Right cardiac atrium (tissue), 5 donors: ENCODE measurements around the gene PEAR1. TPM values are rescaled to one million over a fixed set of nuclear protein-coding genes. Genes with fewer than 3 reads are reported as not detected.

Experiments used
- ATAC-seq, 2 donors: fragments of 200-7000 bp; cut with Tn5 transposase; one replicate each; pipeline versions ENCODE4 v1.8.0 to v1.9.1; 2020; ENCODE audit warnings: moderate library complexity in 2 of 2, mild to moderate bottlenecking in 1 of 2
- DNase-seq, 3 donors: peaks; one replicate each; pipeline ENCODE4 v3.0.0-alpha.2; 2020
- H3K27ac ChIP-seq: one replicate; pipeline ENCODE4 v1.5.1; 2013; ENCODE audit warnings: mild to moderate bottlenecking, low read length, control low read depth, moderate library complexity
- H3K27me3 ChIP-seq: one replicate; pipeline ENCODE4 v1.6.1; 2013; ENCODE audit not compliant: control insufficient read depth, insufficient read depth
- H3K4me1 ChIP-seq: one replicate; pipeline ENCODE4 v1.6.1; 2013; ENCODE audit warnings: low read length; ENCODE audit not compliant: control insufficient read depth, insufficient read depth
- H3K4me3 ChIP-seq: one replicate; pipeline ENCODE4 v1.5.1; 2013; ENCODE audit warnings: low read length, control low read depth
- H3K9me3 ChIP-seq: one replicate; pipeline ENCODE4 v1.6.1; 2013; ENCODE audit warnings: low read length; ENCODE audit not compliant: control insufficient read depth
- WGBS: extraction: QIAGEN DNeasy Blood & Tissue Kit; methylation state at CpG from one replicate; pipeline ENCODE4 v1.1.7; 2013; 5-methylcytosine and 5-hydroxymethylcytosine counted together
- intact Hi-C, 4 donors: fragments of 100-400 bp; cut with DNase I; formaldehyde crosslinking; loops; one replicate each; pipeline versions ENCODE4 v1.11.0 to v1.14.0; 2022 to 2023
- polyA plus RNA-seq: library from polyadenylated mRNA; stranded (reverse); fragments of 200-250 nt; gene quantifications from one replicate; pipeline ENCODE4 v1.2.3, GENCODE V29; 2013
- total RNA-seq, 4 donors: library from RNA; stranded (reverse); fragmentation: NEBNext Ultra II Directional; extraction: Animal tissue kit (Norgen Biotek cat#: 25700); gene quantifications; one replicate each; pipeline ENCODE4 v1.2.1, GENCODE V29; 2021
- donor health status: healthy with polysubstance abuse.
- donor health status: DM: no; HTN: yes; CAD: no.
- donor health status: DM: no; HTN: no; CAD: no.
- donor health status: DM: no; HTN: yes; CAD: no; lungs with severe emphysema.
- donor health status: DM: yes; HTN: yes; CAD: no.

The PEAR1 gene
- total and polyA plus RNA-seq, 5 donors: 6.6 to 10.3 (median 8.4) TPM

- Histone ChIP-seq H3K9me3 (no peaks in the 10 kb centered on the region), H3K27ac (no peak overlapping the region), H3K27me3 (no peaks in the 10 kb centered on the region), H3K4me3 (no peak overlapping the region), H3K4me1 (no peaks in the 10 kb centered on the region)
- 89% methylated on average over 7 of the region's 7 CpGs for WGBS
- ATAC-seq (no peak), DNase-seq (no peak)
- intact Hi-C loops: no loop called here
These were observed 49.1 kb downstream of the PEAR1 start for GRCh38 chr1:156942576-156942975.

- DNase-seq (no peak), ATAC-seq (no peak)
- WGBS: 93% methylated on average over 3 of the region's 3 CpGs
- H3K9me3 ChIP-seq: no peaks in the 10 kb centered on the region
- intact Hi-C loops: no loop called here
- H3K4me3 ChIP-seq: no peak overlapping the region
- no peaks in the 10 kb centered on the region for H3K4me1 ChIP-seq
- no peak overlapping the region for H3K27ac ChIP-seq
- no peaks in the 10 kb centered on the region for H3K27me3 ChIP-seq
These were observed 50.2 kb downstream of the PEAR1 start for GRCh38 chr1:156943756-156944155.

- no peak overlapping the region for H3K27ac ChIP-seq
These were observed 50.8 kb downstream of the PEAR1 start for GRCh38 chr1:156944268-156944667.

GRCh38 chr1:156944848-156945247, 51.3 kb downstream of the PEAR1 start:
- Histone ChIP-seq H3K27ac (no peak overlapping the region), H3K4me1 (no peaks in the 10 kb centered on the region), H3K4me3 (no peak overlapping the region), H3K9me3 (no peaks in the 10 kb centered on the region), H3K27me3 (no peaks in the 10 kb centered on the region)
- intact Hi-C loops: no loop called here
- WGBS: 95% methylated on average over 8 of the region's 8 CpGs
- no peak for DNase-seq
- no peak for ATAC-seq

More at GRCh38 chr1:156944268-156944667, 50.8 kb downstream of the PEAR1 start:
- Histone ChIP-seq H3K4me1 (no peaks in the 10 kb centered on the region), H3K4me3 (no peak overlapping the region), H3K27me3 (no peaks in the 10 kb centered on the region), H3K9me3 (no peaks in the 10 kb centered on the region)
- WGBS: 98% methylated on average over 1 of the region's 1 CpG
- no peak for DNase-seq
- intact Hi-C loops: no loop called here
- no peak for ATAC-seq

GRCh38 chr1:156945881-156946661, 52.6 kb downstream of the PEAR1 start:
- Histone ChIP-seq H3K4me3 (no peak overlapping the region), H3K27ac (no peak overlapping the region), H3K9me3 (no peaks in the 10 kb centered on the region), H3K4me1 (no peaks in the 10 kb centered on the region), H3K27me3 (no peaks in the 10 kb centered on the region)
- intact Hi-C loops: no loop called here
- DNase-seq (no peak), ATAC-seq (no peak)
- WGBS: 70% methylated on average over 11 of the region's 11 CpGs

GRCh38 chr1:156947127-156947526, 53.6 kb downstream of the PEAR1 start:
- no peak overlapping the region for H3K4me3 ChIP-seq
- ATAC-seq (no peak), DNase-seq (no peak)
- 95% methylated on average over 9 of the region's 9 CpGs for WGBS
- intact Hi-C loops: no loop called here
- no peaks in the 10 kb centered on the region for H3K27me3 ChIP-seq
- H3K27ac ChIP-seq: no peak overlapping the region
- no peaks in the 10 kb centered on the region for H3K9me3 ChIP-seq
- H3K4me1 ChIP-seq: no peaks in the 10 kb centered on the region

GRCh38 chr1:156947818-156948525, 54.5 kb downstream of the PEAR1 start:
- no peaks in the 10 kb centered on the region for H3K27me3 ChIP-seq
- no peak overlapping the region for H3K27ac ChIP-seq
- DNase-seq: no peak
- WGBS: 96% methylated on average over 17 of the region's 17 CpGs
- H3K4me1 ChIP-seq: no peaks in the 10 kb centered on the region
- no peak overlapping the region for H3K4me3 ChIP-seq
- ATAC-seq: no peak
- intact Hi-C loops: no loop called here
- no peaks in the 10 kb centered on the region for H3K9me3 ChIP-seq

- Histone ChIP-seq H3K27me3 (no peaks in the 10 kb centered on the region), H3K4me3 (no peak overlapping the region), H3K9me3 (no peaks in the 10 kb centered on the region), H3K27ac (no peak overlapping the region), H3K4me1 (no peaks in the 10 kb centered on the region)
- intact Hi-C loops: no loop called here
- 65% methylated on average over 4 of the region's 4 CpGs for WGBS
- no peak for ATAC-seq
- no peak for DNase-seq
These were observed 55.2 kb downstream of the PEAR1 start for GRCh38 chr1:156948708-156949107.

GRCh38 chr1:156949127-156949526, 55.6 kb downstream of the PEAR1 start:
- no peak overlapping the region for H3K27ac ChIP-seq
- H3K4me3 ChIP-seq: no peak overlapping the region
- H3K9me3 ChIP-seq: no peaks in the 10 kb centered on the region
- intact Hi-C loops: no loop called here
- ATAC-seq (no peak), DNase-seq (no peak)
- H3K4me1 ChIP-seq: no peaks in the 10 kb centered on the region
- 74% methylated on average over 5 of the region's 5 CpGs for WGBS
- no peaks in the 10 kb centered on the region for H3K27me3 ChIP-seq

GRCh38 chr1:156951371-156951770, 57.9 kb downstream of the PEAR1 start:
- Histone ChIP-seq H3K9me3 (no peaks in the 10 kb centered on the region), H3K27ac (no peak overlapping the region), H3K4me1 (no peaks in the 10 kb centered on the region), H3K4me3 (no peak overlapping the region), H3K27me3 (no peaks in the 10 kb centered on the region)
- no peak for ATAC-seq
- DNase-seq: no peak
- intact Hi-C loops: no loop called here
- WGBS: 95% methylated on average over 5 of the region's 5 CpGs

- no peak overlapping the region for H3K4me3 ChIP-seq
- no peaks in the 10 kb centered on the region for H3K27me3 ChIP-seq
- no peak for ATAC-seq
- DNase-seq: no peak
- WGBS: 68% methylated on average over 2 of the region's 2 CpGs
- intact Hi-C loops: no loop called here
- H3K9me3 ChIP-seq: no peaks in the 10 kb centered on the region
- no peak overlapping the region for H3K27ac ChIP-seq
- H3K4me1 ChIP-seq: no peaks in the 10 kb centered on the region
These were observed 60.1 kb downstream of the PEAR1 start for GRCh38 chr1:156953571-156953970.
